Measurements from ENCODE around the gene PSKH1.
"Not testable (repeated sequence)": the region's sequence is repeated elsewhere in the genome, so short reads cannot be mapped to it uniquely, and the experiment has no call there.

The PSKH1 gene

GRCh38 chr16:67892899-67893742, at the start of gene PSKH1:
Gene PSKH1, plus strand, starts transcription at chr16:67893254. Its CDS starts 15,496 bp downstream, at chr16:67908750.
- peak; percentile 94 for DNase-seq

GRCh38 chr16:67843343-67843765, 49.7 kb upstream of the PSKH1 start:
- no peak for DNase-seq

GRCh38 chr16:67844497-67844896, 48.6 kb upstream of the PSKH1 start:
- DNase-seq: no peak

- no peak for DNase-seq
Observed at GRCh38 chr16:67845291-67846062, 47.6 kb upstream of the PSKH1 start.

GRCh38 chr16:67846063-67846319, 47.1 kb upstream of the PSKH1 start:
- DNase-seq: no peak

- peak; percentile 96 for DNase-seq
Observed at GRCh38 chr16:67846320-67847063, 46.6 kb upstream of the PSKH1 start, which contains the start of gene NUTF2. Gene NUTF2, plus strand, starts transcription at chr16:67846933. Its CDS starts 18,198 bp downstream, at chr16:67865131.

- no peak for DNase-seq
Observed at GRCh38 chr16:67847064-67847861, 45.8 kb upstream of the PSKH1 start, which contains the start of gene CENPT. Gene CENPT, minus strand, starts transcription at chr16:67847693. Its CDS starts 13,834 bp downstream, at chr16:67833859.

- no peak for DNase-seq
Observed at GRCh38 chr16:67848118-67848517, 44.9 kb upstream of the PSKH1 start.

- no peak for DNase-seq
Observed at GRCh38 chr16:67853670-67854069, 39.4 kb upstream of the PSKH1 start.

GRCh38 chr16:67855789-67856188, 37.3 kb upstream of the PSKH1 start:
- DNase-seq: no peak

GRCh38 chr16:67856927-67857546, 36.0 kb upstream of the PSKH1 start:
- DNase-seq: no peak

- DNase-seq: peak; percentile 38
Observed at GRCh38 chr16:67857547-67858233, 35.4 kb upstream of the PSKH1 start.

- DNase-seq: no peak
Observed at GRCh38 chr16:67858500-67858899, 34.6 kb upstream of the PSKH1 start.

GRCh38 chr16:67860589-67861398, 32.3 kb upstream of the PSKH1 start:
- no peak for DNase-seq

- DNase-seq: no peak
Observed at GRCh38 chr16:67861877-67862276, 31.2 kb upstream of the PSKH1 start.

GRCh38 chr16:67862623-67863583, 30.2 kb upstream of the PSKH1 start:
- no peak for DNase-seq

- not testable (repeated sequence) for DNase-seq
Observed at GRCh38 chr16:67864044-67864443, 29.0 kb upstream of the PSKH1 start.

GRCh38 chr16:67864594-67864993, 28.5 kb upstream of the PSKH1 start:
- no peak for DNase-seq

- peak; percentile 25 for DNase-seq
Observed at GRCh38 chr16:67865318-67865717, 27.7 kb upstream of the PSKH1 start.

All from CD4-positive, alpha-beta T cell treated with Interleukin-12 subunit alpha and Interleukin-12 subunit beta, for 1 hour (primary cell).